PC-9 (cell line): Measurements from ENCODE around the gene TMEM121B. TPM values are rescaled to one million over a fixed set of nuclear protein-coding genes. Genes with fewer than 3 reads are reported as not detected.

Experiments used
- BruUV-seq: library from RNA; stranded (reverse); fragments of 400-500 nt; replicated peaks from 2 replicates; lab custom pipeline; 2021; lab: Mats Ljungman, UMichigan
- CTCF ChIA-PET: fragments of 300-600 bp; sonication (Branson Sonifier 250); formaldehyde crosslinking; loops from one replicate; lab custom pipeline; 2022; ENCODE audit warnings: antibody characterized with exemption; lab: Charles Lee
- POLR2A ChIA-PET: fragments of 300-600 bp; sonication (Branson Sonifier 250); formaldehyde crosslinking; loops from one replicate; lab custom pipeline; 2022; ENCODE audit warnings: antibody characterized with exemption; ENCODE audit not compliant: unreplicated experiment; lab: Charles Lee
- DNase-seq, 2 experiments: peaks; one replicate each; pipeline versions ENCODE4 v3.0.0 to v3.0.0-alpha.2; 2015 to 2022; ENCODE audit warnings: mixed read lengths in 1 of 2
- H2AFZ ChIP-seq: fragments of 200-600 bp; sonication (generic); 2 replicates; pipeline ENCODE4 v1.8.1; 2017; ENCODE audit warnings: antibody characterized with exemption
- H3F3A ChIP-seq: fragments of 200-600 bp; sonication (generic); 2 replicates; pipeline ENCODE4 v1.8.1; 2017; ENCODE audit warnings: antibody characterized with exemption, mild to moderate bottlenecking, low read depth; ENCODE audit not compliant: insufficient read depth
- H3K27ac ChIP-seq: fragments of 200-600 bp; sonication (generic); 2 replicates; pipeline ENCODE4 v1.6.1; 2016; ENCODE audit warnings: mixed run types
- H3K27me3 ChIP-seq: fragments of 200-600 bp; sonication (generic); 2 replicates; pipeline ENCODE4 v1.6.1; 2016; ENCODE audit warnings: low read depth, mixed run types; ENCODE audit not compliant: insufficient read depth
- H3K36me3 ChIP-seq: fragments of 200-600 bp; sonication (generic); 2 replicates; pipeline ENCODE4 v1.6.1; 2016; ENCODE audit warnings: low read depth, mixed run types
- H3K4me1 ChIP-seq: fragments of 200-600 bp; sonication (generic); replicated peaks from 2 replicates; pipeline ENCODE4 v1.6.1; 2016; ENCODE audit warnings: mixed run types; ENCODE audit not compliant: insufficient read depth
- H3K4me2 ChIP-seq: fragments of 200-600 bp; sonication (generic); 2 replicates; pipeline ENCODE4 v1.6.1; 2017; ENCODE audit warnings: mixed run types
- H3K4me3 ChIP-seq: fragments of 200-600 bp; sonication (generic); 2 replicates; pipeline ENCODE4 v1.6.1; 2016; ENCODE audit warnings: mixed run types
- H3K79me2 ChIP-seq: fragments of 200-600 bp; sonication (generic); 2 replicates; pipeline ENCODE4 v1.6.1; 2017; ENCODE audit warnings: low read depth, mixed run types
- H3K9me2 ChIP-seq: fragments of 200-600 bp; sonication (generic); 2 replicates; pipeline ENCODE4 v1.8.1; 2017; ENCODE audit warnings: mild to moderate bottlenecking; ENCODE audit not compliant: insufficient read depth
- H3K9me3 ChIP-seq: fragments of 200-600 bp; sonication (generic); 2 replicates; pipeline ENCODE4 v1.8.1; 2016; ENCODE audit warnings: low read depth; ENCODE audit not compliant: insufficient read depth
- H4K20me1 ChIP-seq: fragments of 200-600 bp; sonication (generic); 2 replicates; pipeline ENCODE4 v1.8.1; 2017; ENCODE audit not compliant: insufficient read depth
- EZH2 ChIP-seq: fragments of 200-600 bp; sonication (generic); IDR thresholded peaks from 2 replicates; pipeline ENCODE4 v1.8.0; 2017; ENCODE audit warnings: antibody characterized with exemption, low read depth
- intact Hi-C: fragments of 100-400 bp; cut with micrococcal nuclease; formaldehyde crosslinking; loops from one replicate; pipeline ENCODE4 v1.10.0; 2022; ENCODE audit not compliant: unreplicated experiment
- total RNA-seq: library from RNA; stranded (reverse); gene quantifications from 2 replicates; pipeline ENCODE4 v1.2.3, GENCODE V29; 2021
- TF ChIP-seq, protein P1 (sequence below): fragments of 200-600 bp; sonication (generic); conservative IDR thresholded peaks from 2 replicates; pipeline ENCODE4 v1.6.1; 2017; ENCODE audit warnings: mixed run types, antibody characterized with exemption, mild to moderate bottlenecking, moderate library complexity

TMEM121B gene
- total RNA-seq, 1 experiment from 2014 or later: not detected

DNA sequence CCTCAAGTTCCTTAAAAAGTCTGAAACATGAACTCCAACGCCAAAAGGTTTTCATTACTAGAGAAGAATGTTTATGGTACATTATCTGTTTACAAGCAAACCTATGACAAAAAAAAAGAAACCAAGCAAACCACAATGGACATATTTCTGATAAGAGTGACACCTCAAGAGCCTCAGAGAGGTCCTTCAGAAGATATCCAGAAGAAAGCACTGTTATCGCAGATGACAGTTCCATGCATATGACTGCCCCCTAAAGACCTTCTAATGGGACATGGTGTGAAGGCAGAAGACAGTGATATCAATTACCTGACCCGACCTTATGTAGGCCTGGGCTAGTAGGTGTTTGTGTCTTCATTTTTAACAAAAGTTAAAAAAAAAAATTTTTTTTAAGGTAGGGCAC, 34.8 kb upstream of the TMEM121B start:
- Histone ChIP-seq H3K79me2 (peaks cover 37% of the 10 kb centered on the region), H3K36me3 (no peaks in the 10 kb centered on the region), H3K4me2 (no peak overlapping the region), H3K9me2 (no peaks in the 10 kb centered on the region), H3K9me3 (no peaks in the 10 kb centered on the region), H3K27ac (no peak overlapping the region), H3K27me3 (no peaks in the 10 kb centered on the region), H4K20me1 (no peaks in the 10 kb centered on the region), H3K4me3 (no peak overlapping the region), H3K4me1 (0 out of 2 replicates have a peak, but pooled peaks cover 9% of the 10 kb centered on the region), H2AFZ (no peak overlapping the region), H3F3A (peaks cover 5% of the 10 kb centered on the region; the same call in 1 of the 2 replicates)
- no peak for DNase-seq
- BruUV-seq: no TSS peak
- TF ChIP-seq EZH2: no peak
- TF ChIP-seq, protein P1, sequence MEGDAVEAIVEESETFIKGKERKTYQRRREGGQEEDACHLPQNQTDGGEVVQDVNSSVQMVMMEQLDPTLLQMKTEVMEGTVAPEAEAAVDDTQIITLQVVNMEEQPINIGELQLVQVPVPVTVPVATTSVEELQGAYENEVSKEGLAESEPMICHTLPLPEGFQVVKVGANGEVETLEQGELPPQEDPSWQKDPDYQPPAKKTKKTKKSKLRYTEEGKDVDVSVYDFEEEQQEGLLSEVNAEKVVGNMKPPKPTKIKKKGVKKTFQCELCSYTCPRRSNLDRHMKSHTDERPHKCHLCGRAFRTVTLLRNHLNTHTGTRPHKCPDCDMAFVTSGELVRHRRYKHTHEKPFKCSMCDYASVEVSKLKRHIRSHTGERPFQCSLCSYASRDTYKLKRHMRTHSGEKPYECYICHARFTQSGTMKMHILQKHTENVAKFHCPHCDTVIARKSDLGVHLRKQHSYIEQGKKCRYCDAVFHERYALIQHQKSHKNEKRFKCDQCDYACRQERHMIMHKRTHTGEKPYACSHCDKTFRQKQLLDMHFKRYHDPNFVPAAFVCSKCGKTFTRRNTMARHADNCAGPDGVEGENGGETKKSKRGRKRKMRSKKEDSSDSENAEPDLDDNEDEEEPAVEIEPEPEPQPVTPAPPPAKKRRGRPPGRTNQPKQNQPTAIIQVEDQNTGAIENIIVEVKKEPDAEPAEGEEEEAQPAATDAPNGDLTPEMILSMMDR: no peak
- intact Hi-C loops: no loop called here
- POLR2A ChIA-PET: no interaction called here
- CTCF ChIA-PET: no interaction called here

DNA sequence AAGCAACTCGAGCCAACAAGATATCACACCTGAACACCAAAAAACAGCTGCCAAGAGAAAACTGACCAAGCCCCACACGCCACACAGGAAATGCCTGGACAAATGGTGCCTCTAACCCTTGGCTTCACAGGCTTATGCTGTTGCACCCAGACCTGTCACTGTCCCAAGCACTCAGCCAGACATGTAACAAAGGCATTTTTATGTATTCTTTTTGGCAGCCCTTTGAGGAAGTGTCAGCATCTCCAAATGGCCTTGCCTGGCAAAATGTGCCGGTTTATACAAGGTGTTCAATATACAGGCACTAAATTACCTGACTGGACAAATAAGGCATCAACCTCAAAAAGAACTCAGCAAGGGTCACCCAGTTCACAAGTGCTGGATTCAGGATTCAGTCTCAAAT, 31.8 kb upstream of the TMEM121B start:
- no TSS peak for BruUV-seq
- Histone ChIP-seq H3K4me3 (no peak overlapping the region), H3K27ac (no peak overlapping the region), H3K27me3 (no peaks in the 10 kb centered on the region), H3K4me1 (0 out of 2 replicates have a peak, but pooled peaks cover 8% of the 10 kb centered on the region), H3F3A (no peaks in the 10 kb centered on the region), H3K4me2 (no peak overlapping the region), H2AFZ (no peak overlapping the region), H3K9me2 (no peaks in the 10 kb centered on the region), H3K36me3 (no peaks in the 10 kb centered on the region), H3K9me3 (no peaks in the 10 kb centered on the region), H3K79me2 (peaks cover 33% of the 10 kb centered on the region), H4K20me1 (0 out of 2 replicates have a peak, but pooled peaks cover 2% of the 10 kb centered on the region)
- POLR2A ChIA-PET: no interaction called here
- intact Hi-C loops: no loop called here
- CTCF ChIA-PET: no interaction called here
- no peak for TF ChIP-seq EZH2
- TF ChIP-seq, protein P1: no peak
- no peak for DNase-seq

DNA sequence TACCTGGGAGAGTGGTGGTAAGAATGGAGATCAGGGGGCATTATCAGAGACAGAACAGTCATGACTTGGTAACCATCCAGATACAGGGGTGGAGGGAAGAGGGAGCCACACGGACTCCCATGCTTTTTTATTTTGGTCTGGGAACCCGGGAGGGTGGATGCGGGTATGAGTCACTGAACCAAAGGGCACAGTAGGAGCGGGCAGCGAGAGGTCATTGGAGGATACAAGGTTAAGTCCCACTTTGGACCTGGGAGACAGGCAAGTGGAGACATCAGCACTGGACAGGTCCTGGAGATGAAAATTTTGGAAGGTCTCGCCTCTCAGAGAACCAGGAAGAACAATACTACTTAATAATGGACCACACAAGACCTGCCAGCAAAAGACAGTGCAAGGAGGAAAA, 31.2 kb upstream of the TMEM121B start:
- ChIA-PET POLR2A (no interaction called here), CTCF (no interaction called here)
- Histone ChIP-seq H3K4me2 (no peak overlapping the region), H4K20me1 (0 out of 2 replicates have a peak, but pooled peaks cover 2% of the 10 kb centered on the region), H3F3A (no peaks in the 10 kb centered on the region), H3K9me2 (no peaks in the 10 kb centered on the region), H2AFZ (no peak overlapping the region), H3K79me2 (peaks cover 27% of the 10 kb centered on the region), H3K4me3 (no peak overlapping the region), H3K4me1 (0 out of 2 replicates have a peak, but pooled peaks cover 2% of the 10 kb centered on the region), H3K36me3 (no peaks in the 10 kb centered on the region), H3K27me3 (no peaks in the 10 kb centered on the region), H3K9me3 (no peaks in the 10 kb centered on the region), H3K27ac (no peak overlapping the region)
- no peak for DNase-seq
- no TSS peak for BruUV-seq
- intact Hi-C loops: no loop called here
- TF ChIP-seq, protein P1: no peak
- TF ChIP-seq EZH2: no peak
